ENCODE data around the gene GCK.
A peak's percentile ranks its signal among the peaks of the same experiment; 100 is the strongest.
"Not testable (repeated sequence)": the region's sequence is repeated elsewhere in the genome, so short reads cannot be mapped to it uniquely, and the experiment has no call there.

GCK gene

GRCh38 chr7:44180631-44181030 is 8.6 kb downstream of the GCK start:
- DNase-seq (ENCODE audit: low read depth, low spot score): no peak

GRCh38 chr7:44177570-44178131 is 11.6 kb downstream of the GCK start:
- no peak for DNase-seq (ENCODE audit: low read depth, low spot score)

DNA sequence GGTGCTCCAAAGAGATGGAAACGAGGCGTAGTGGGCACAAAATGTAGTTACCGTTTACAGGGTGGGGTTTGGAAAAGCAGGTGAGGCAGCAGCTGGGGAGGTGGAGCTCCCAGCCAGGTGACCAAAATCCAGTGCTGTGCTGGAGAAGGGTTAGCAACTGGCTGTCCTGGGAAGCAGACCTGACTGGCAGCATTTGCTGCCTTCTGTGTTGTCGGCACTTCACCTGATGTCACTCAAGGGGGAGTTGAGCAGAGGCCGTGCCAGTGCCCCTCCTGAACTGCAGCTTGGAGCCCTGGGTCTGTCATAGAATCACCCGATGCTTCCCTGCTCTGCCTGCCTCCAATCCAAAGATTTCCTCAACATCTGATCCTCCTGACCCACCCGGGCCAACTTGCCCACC is 12.8 kb downstream of the GCK start:
- DNase-seq (ENCODE audit: low read depth, low spot score): no peak

- DNase-seq (ENCODE audit: low read depth, low spot score): no peak
Observed at GRCh38 chr7:44175730-44176129, 13.5 kb downstream of the GCK start.

DNA sequence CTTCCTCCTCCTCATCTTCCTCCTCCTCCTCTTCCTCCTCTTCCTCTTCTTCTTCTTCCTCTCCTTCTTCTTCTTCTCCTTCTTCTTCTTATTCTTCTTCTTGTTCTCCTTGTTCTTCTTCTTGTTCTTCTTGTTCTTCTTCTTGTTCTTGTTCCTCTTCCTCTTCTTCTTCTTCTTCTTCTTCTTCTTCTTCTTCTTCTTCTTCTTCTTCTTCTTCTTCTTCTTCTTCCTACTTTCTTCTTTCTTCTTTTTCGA is 14.6 kb downstream of the GCK start:
- not testable (repeated sequence) for DNase-seq (ENCODE audit: low read depth, low spot score)

- no peak for DNase-seq (ENCODE audit: low read depth, low spot score)
Observed at GRCh38 chr7:44173911-44174693, 15.1 kb downstream of the GCK start.

- DNase-seq (ENCODE audit: low read depth, low spot score): no peak
Observed at GRCh38 chr7:44172803-44173424, 16.3 kb downstream of the GCK start.

GRCh38 chr7:44172352-44172751 is 16.9 kb downstream of the GCK start:
- no peak for DNase-seq (ENCODE audit: low read depth, low spot score)

GRCh38 chr7:44171901-44172300 is 17.3 kb downstream of the GCK start:
- not testable (repeated sequence) for DNase-seq (ENCODE audit: low read depth, low spot score)

- no peak for DNase-seq (ENCODE audit: low read depth, low spot score)
Observed at GRCh38 chr7:44167920-44168319, 21.3 kb downstream of the GCK start.

DNA sequence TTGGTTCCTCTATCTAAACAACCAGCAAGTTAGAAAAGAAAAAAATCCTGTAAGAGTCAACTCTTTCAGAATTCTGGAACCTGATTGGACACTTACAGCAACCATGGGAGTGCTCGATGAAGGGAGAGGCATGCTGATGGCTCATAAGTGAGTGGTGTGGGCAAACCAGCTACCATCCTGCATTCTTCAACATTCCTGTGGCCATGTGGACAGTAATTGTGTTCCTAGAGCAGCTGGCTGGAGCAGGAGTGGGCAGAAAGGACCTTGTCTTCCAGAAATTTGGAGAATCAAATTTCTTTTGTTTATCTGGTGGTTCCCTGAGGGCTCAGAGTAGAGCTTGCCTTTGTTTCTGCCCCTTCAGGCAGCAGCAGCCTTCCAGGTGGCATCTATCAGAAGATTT is 25.6 kb downstream of the GCK start:
- peak; percentile 24 for DNase-seq (ENCODE audit: low read depth, low spot score)

DNA sequence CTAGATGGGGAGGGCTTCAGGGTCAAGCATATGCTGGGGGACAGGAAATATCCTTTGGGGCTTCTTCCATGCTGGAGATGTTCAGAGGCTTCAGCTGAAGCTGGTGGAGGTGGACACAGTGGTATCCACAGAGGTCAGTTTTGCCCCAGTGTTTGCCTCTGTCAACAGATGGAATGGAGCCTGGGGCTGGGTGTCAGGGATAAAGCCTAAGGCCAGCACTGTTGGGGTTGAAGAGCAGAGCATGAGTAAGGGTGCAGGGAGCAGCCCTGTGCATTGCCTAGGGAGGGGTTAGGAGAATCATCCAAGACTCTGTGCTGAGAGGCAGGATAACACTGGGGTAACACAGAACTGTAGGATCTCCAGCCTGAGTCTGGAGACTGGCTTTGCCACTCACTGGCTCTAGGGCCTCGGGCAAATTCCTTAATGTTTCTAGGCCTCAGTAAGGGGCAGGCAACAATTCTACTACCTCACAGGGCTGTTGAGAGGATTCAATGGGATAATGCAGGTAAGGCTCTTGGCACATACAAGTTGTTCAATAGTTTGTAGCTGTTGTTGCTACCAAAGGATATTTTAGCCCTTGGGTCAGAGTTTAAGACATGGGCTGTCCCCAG is 26.3 kb downstream of the GCK start:
- no peak for DNase-seq (ENCODE audit: low read depth, low spot score)

DNA sequence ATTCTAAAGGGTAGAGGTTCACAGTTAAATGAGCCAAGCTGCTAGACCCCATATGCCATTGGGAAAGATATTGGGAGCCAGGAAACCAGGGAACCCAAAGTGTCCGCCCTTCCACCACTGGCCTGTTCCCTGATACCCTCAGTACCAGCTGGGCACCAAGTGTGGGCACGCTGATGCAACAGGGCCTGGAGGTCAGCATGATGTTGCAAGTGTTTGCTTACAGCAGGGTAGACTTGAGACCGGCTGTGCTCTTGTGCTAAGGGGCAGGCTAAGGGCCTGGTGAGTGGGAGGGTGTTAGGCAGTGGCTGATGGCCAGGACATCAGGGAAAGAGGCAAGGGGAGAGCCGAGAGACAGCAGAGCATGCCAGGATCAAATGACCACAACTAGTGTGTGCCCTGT is 27.1 kb downstream of the GCK start:
- DNase-seq (ENCODE audit: low read depth, low spot score): no peak

- no peak for DNase-seq (ENCODE audit: low read depth, low spot score)
Observed at GRCh38 chr7:44161371-44161770, 27.9 kb downstream of the GCK start.

DNA sequence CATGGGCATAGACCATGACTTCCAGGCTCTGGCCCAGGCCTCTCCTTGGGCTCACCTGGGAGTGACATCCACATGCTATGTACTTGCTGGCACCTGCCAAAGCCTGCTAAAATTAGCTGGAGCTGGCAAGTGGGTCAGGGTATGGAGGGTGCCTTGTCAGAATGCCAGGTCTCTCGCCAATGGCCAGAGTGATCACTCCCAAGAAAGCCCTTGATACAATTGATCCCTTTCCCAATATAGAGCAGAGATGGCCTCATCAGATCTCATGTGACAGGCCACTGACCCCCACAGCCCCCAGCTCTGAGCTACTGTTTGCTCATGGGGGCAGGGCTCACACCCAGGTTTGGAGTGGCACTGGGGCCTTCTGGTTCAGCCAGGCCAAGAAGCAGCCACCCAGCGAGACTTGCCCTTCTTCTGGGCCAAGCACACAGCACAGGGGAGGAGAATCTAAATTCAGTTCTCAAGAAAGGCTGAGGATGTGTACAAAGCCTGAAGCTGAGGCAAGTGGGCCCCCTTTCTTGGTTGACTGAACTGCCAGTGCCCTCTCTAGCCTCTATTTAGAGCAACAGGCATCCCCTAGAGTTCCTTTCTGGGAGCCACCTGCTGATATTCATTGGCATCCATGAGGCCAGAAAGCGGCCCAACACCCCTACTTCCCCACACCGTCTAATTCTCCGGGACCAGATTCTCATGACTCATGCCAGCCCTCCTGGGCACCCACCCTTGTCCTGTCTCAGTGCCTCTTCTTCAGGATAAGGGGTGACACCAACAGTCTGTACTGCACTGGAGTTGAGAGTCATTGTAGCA is 29.2 kb downstream of the GCK start:
- DNase-seq (ENCODE audit: low read depth, low spot score): no peak

- no peak for DNase-seq (ENCODE audit: low read depth, low spot score)
Observed at GRCh38 chr7:44158873-44159631, 30.2 kb downstream of the GCK start.

GRCh38 chr7:44158096-44158872 is 31.0 kb downstream of the GCK start:
- no peak for DNase-seq (ENCODE audit: low read depth, low spot score)

- DNase-seq (ENCODE audit: low read depth, low spot score): no peak
Observed at GRCh38 chr7:44157116-44158080, 31.8 kb downstream of the GCK start.

DNA sequence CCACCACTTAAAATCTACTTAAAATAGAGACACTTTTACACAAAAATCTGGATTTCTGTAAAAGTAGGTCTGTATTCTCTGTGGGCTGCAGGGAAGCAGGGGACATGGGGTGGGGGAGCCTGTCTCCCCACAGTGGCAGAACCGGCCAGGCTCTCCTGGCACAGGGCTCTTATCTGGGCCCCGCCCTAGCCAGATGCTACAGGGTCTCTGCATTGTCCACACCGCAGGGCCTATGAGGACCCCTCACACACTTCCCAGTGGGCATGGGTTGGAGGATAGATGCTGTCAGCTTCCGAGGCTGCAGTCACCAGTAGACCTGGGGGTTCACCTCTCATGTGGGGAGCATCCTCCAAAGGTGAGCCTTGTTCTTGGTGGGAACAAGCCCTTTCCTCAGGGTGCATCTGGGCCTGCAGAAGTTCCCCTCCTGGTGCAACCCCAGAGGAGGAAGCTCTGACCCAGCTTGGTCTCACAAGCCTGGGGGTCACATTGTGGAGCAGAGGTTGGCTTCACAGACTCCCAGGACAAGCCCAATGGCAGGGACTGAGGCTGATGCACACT is 32.7 kb downstream of the GCK start:
- DNase-seq (ENCODE audit: low read depth, low spot score): no peak

Data from smooth muscle cell of the brain vasculature (primary cell).